Parathyroid adenoma (tissue), 2 donors: ENCODE data around the gene MYLK.

Experiments used
- H2AFZ ChIP-seq: fragments of 300-600 bp; sonication (generic); one replicate; pipeline ENCODE4 v1.7.0; 2017; ENCODE audit warnings: antibody characterized with exemption, mild to moderate bottlenecking
- H3K27ac ChIP-seq: fragments of 300-600 bp; sonication (generic); one replicate; pipeline ENCODE4 v1.7.0; 2017
- H3K27me3 ChIP-seq: fragments of 300-600 bp; sonication (generic); one replicate; pipeline ENCODE4 v1.7.0; 2017; ENCODE audit warnings: low read length; ENCODE audit not compliant: control insufficient read depth, insufficient read depth
- H3K36me3 ChIP-seq: fragments of 300-600 bp; sonication (generic); one replicate; pipeline ENCODE4 v1.7.0; 2017; ENCODE audit warnings: low read length; ENCODE audit not compliant: control insufficient read depth, insufficient read depth
- H3K4me1 ChIP-seq: fragments of 300-600 bp; sonication (generic); one replicate; pipeline ENCODE4 v1.7.0; 2017; ENCODE audit warnings: control low read depth
- H3K4me2 ChIP-seq: fragments of 300-600 bp; sonication (generic); one replicate; pipeline ENCODE4 v1.7.0; 2017; ENCODE audit warnings: low read length
- H3K4me3 ChIP-seq: fragments of 300-600 bp; sonication (generic); one replicate; pipeline ENCODE4 v1.7.0; 2017; ENCODE audit warnings: low read depth, low read length
- H3K79me2 ChIP-seq: fragments of 300-600 bp; sonication (generic); one replicate; pipeline ENCODE4 v1.7.0; 2017; ENCODE audit warnings: control low read depth
- H3K9ac ChIP-seq: fragments of 300-600 bp; sonication (generic); one replicate; pipeline ENCODE4 v1.7.0; 2017; ENCODE audit warnings: mild to moderate bottlenecking
- H3K9me3 ChIP-seq: fragments of 300-600 bp; sonication (generic); one replicate; pipeline ENCODE4 v1.7.0; 2017; ENCODE audit warnings: low read length; ENCODE audit not compliant: control insufficient read depth
- TF ChIP-seq, protein P1 (sequence below): fragments of 300-600 bp; sonication (generic); IDR thresholded peaks from one replicate; pipeline ENCODE4 v1.7.0; 2017; ENCODE audit warnings: antibody characterized with exemption, mild to moderate bottlenecking
- donor health status: primary hyperparathyroidism.

MYLK gene

DNA sequence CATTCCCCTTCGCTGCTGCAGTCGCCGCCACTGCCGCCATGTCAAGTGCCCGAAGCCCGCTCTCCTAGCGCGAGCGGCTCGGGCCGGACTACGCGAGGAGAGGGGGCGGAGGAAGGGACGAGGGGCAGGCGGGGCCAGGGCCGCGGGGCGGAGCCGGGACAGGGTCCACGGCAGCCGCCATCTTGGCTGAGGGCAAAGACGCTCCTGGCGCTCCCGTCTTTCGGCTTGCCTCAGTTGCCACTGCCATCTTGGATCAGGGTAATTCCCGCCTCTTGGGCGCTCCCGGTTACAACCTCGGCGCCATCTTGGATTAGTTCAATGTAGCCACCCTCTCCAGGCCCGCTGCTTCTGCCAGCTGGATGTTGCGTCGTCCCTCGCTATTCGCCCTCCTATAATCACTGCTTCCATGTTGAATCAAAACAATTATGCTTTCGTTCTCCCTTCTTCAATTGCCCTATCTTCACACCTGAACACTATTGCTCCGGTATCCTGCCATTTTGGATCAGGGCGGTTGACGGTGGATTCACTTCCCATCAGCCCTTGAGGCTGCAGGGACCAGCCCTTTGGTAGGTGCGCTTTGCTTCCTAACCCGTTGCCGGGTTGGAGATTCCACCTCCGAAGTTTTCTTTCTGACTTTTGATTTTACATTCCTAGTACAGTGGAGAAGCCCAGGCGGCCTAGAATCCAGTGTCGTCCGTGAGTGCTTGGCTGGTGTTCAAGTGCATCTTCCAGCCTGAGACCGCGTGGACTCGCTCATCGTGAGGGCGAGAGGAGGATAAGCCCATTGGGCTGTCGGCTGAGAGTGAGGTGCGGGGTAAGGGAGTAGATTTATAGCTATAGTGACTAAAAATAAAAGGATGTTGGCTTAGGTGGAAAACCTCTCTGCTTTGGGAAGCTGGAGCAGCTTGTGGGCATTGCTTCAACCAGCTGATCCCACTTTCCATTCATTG is 298.9 kb downstream of the MYLK start, which contains the start of gene HACD2:
HACD2 (minus strand) TSS at position 66 of the 950 bp plus-strand sequence; CDS start at position 40, 26 bp downstream.
- Histone ChIP-seq H3K4me1 (no peaks in the 10 kb centered on the region), H2AFZ (peak within 1 kb of the TSS; percentile 97), H3K4me3 (peak within 1 kb of the TSS; percentile 63), H3K79me2 (peaks cover 5% of the 10 kb centered on the region), H3K4me2 (peak within 1 kb of the TSS; percentile 68), H3K27me3 (no peaks in the 10 kb centered on the region), H3K36me3 (no peaks in the 10 kb centered on the region), H3K27ac (peak within 1 kb of the TSS; percentile 99), H3K9ac (peak within 1 kb of the TSS; percentile 64), H3K9me3 (no peaks in the 10 kb centered on the region)
- TF ChIP-seq, protein P1, sequence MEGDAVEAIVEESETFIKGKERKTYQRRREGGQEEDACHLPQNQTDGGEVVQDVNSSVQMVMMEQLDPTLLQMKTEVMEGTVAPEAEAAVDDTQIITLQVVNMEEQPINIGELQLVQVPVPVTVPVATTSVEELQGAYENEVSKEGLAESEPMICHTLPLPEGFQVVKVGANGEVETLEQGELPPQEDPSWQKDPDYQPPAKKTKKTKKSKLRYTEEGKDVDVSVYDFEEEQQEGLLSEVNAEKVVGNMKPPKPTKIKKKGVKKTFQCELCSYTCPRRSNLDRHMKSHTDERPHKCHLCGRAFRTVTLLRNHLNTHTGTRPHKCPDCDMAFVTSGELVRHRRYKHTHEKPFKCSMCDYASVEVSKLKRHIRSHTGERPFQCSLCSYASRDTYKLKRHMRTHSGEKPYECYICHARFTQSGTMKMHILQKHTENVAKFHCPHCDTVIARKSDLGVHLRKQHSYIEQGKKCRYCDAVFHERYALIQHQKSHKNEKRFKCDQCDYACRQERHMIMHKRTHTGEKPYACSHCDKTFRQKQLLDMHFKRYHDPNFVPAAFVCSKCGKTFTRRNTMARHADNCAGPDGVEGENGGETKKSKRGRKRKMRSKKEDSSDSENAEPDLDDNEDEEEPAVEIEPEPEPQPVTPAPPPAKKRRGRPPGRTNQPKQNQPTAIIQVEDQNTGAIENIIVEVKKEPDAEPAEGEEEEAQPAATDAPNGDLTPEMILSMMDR = no peak

DNA sequence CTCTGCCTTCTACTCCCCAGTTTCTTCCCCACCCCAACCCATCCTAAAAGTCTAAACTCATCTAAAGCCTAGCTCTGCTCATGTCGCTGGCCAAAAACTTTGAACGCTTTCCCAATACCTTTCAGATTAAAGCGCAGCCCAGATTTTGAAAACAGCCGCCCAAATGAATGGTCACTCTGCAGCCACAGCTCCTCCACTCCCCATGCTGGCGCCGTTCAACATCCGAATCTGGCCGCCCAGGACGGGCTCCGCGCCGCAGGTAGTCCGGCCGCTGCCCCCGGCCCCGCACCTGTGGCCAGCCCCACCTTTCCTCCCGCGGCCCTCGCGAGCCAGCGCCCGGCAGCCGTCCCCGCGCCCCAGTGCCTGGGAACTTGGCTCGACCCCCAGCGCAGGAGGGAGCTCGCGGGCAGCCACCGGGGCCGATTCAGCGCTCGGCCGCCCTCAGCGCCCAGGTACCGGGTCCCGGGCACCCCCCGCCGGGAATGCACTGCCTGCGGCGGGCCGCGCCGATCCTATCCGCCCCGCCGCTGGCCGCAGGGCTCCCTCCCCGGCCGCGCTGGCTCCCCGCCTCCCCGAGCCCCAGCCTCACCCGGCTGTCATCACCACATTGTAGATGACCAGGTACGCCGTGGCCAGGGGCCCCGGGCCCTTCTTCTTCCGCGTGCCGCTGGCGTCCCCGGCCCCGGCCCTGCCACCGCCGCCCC is 299.7 kb downstream of the MYLK start:
- peak overlapping the region; percentile 99 for H3K27ac ChIP-seq
- no peaks in the 10 kb centered on the region for H3K4me1 ChIP-seq
- no peaks in the 10 kb centered on the region for H3K36me3 ChIP-seq
- H3K9me3 ChIP-seq = no peaks in the 10 kb centered on the region
- H3K27me3 ChIP-seq = no peaks in the 10 kb centered on the region
- H3K4me2 ChIP-seq = peak overlapping the region; percentile 68
- H3K9ac ChIP-seq = peak overlapping the region; percentile 64
- peak overlapping the region; percentile 63 for H3K4me3 ChIP-seq
- peaks cover 5% of the 10 kb centered on the region for H3K79me2 ChIP-seq
- peak overlapping the region; percentile 97 for H2AFZ ChIP-seq
- TF ChIP-seq, protein P1 = peak; percentile 16

DNA sequence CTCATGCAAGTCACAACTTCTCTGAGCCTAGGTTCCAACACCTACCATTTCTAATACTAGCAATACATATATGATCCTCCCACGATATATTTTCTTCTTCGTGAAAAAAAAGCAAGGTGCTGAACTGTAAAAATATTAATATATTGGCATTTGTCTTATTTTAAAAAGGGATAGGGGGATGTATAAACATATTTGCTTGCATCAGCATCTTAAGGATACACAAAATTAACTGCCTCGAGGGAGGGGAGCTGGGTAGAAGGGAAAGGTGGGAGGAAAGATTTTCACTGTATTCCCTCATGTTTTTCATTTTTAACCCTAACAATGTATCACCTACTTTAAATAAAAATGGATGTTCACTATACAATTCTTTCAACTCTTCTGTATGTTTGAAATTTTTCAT is 300.6 kb downstream of the MYLK start:
- Histone ChIP-seq H3K9me3 (no peaks in the 10 kb centered on the region), H3K4me3 (peak overlapping the region; percentile 63), H3K4me2 (no peak overlapping the region), H3K4me1 (no peaks in the 10 kb centered on the region), H3K9ac (no peak overlapping the region), H3K27ac (no peak overlapping the region), H2AFZ (no peak overlapping the region), H3K79me2 (peaks cover 5% of the 10 kb centered on the region), H3K36me3 (no peaks in the 10 kb centered on the region), H3K27me3 (no peaks in the 10 kb centered on the region)
- TF ChIP-seq, protein P1 = no peak

DNA sequence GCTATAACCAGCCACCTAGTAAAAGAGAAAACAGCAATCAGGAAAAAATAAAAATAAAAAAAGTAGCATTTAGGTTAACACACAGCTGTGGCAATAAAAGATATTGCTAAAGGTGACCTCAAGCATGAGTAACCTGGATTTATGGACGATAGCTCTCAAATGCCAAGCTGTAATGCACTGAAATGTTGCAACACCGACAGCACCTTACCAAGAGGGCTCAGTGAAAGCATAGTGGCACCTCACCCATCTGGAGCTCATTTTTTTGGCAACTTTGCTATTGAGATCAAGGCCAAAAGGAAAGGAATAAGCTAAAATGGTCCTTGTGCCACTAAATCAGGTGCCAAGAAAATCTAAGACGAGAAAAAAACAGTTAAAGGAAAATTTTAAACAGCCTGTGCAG is 301.8 kb downstream of the MYLK start:
- peaks cover 5% of the 10 kb centered on the region for H3K79me2 ChIP-seq
- no peaks in the 10 kb centered on the region for H3K27me3 ChIP-seq
- H3K9me3 ChIP-seq = no peaks in the 10 kb centered on the region
- no peaks in the 10 kb centered on the region for H3K36me3 ChIP-seq
- H3K27ac ChIP-seq = no peak overlapping the region
- no peak overlapping the region for H3K4me2 ChIP-seq
- H2AFZ ChIP-seq = no peak overlapping the region
- H3K9ac ChIP-seq = no peak overlapping the region
- no peak overlapping the region for H3K4me3 ChIP-seq
- TF ChIP-seq, protein P1 = no peak
- H3K4me1 ChIP-seq = no peaks in the 10 kb centered on the region
